ENCODE results near the gene AOAH. TPM values are rescaled to one million over a fixed set of nuclear protein-coding genes. Genes with fewer than 3 reads are reported as not detected.

The AOAH gene
- total and polyA plus RNA-seq, 2 of the 4 experiments (the other 2 are of a cell fraction): not detected

- peak overlapping the region; percentile 56 for H2AFZ ChIP-seq (replicated peaks; ENCODE audit: low read length, poor library complexity)
- CTCF ChIA-PET: interaction anchor here (0.7 to 3.0 kb wide), 3 partner anchors 8 to 218 kb away, joined by 3 to 17 read pairs (median 4); no protein-coding TSS in a partner anchor
- no peaks in the 10 kb centered on the region for H4K20me1 ChIP-seq (ENCODE audit: insufficient read depth, low read length)
- H2BK15ac ChIP-seq (ENCODE audit: low read depth, low read length): 0 out of 3 replicates have a peak overlapping the region, but pooled peaks have one; percentile 13
- peak overlapping the region in 1 of 2 experiments; percentile 77; a peak in 2 of 4 replicates for H4K8ac ChIP-seq (ENCODE audit: low read depth in 2 of 2, low read length in 2 of 2)
- peaks cover 6% of the 10 kb centered on the region for H3K4me1 ChIP-seq (ENCODE audit: control insufficient read depth, insufficient read depth, low read length)
- H3K27ac ChIP-seq (ENCODE audit: insufficient read depth, low read length): peak overlapping the region; percentile 9; the same call in 1 of the 2 replicates
- no peaks in the 10 kb centered on the region for H3K79me1 ChIP-seq (ENCODE audit: low read depth in 1 of 2, low read length in 2 of 2)
- BruUV-seq (replicated peaks): no TSS peak
- POLR2A ChIA-PET (ENCODE audit: unreplicated experiment): no interaction called here
- H3K9me1 ChIP-seq (ENCODE audit: insufficient read depth, low read length): peaks cover 6% of the 10 kb centered on the region; the same call in 1 of the 2 replicates
- no peak overlapping the region for H3K23ac ChIP-seq (ENCODE audit: low read depth, low read length)
- DNase-seq: peak; percentile 93
- peak overlapping the region; percentile 91 for H2BK5ac ChIP-seq (ENCODE audit: low read depth, low read length, poor library complexity, severe bottlenecking)
- H2AK5ac ChIP-seq (ENCODE audit: low read depth, low read length): no peak overlapping the region
- ATAC-seq (ENCODE audit: low read depth): peak; percentile 78
- no peaks in the 10 kb centered on the region for H3K36me3 ChIP-seq (ENCODE audit: control insufficient read depth, insufficient read depth, low read length)
- H3K4ac ChIP-seq (ENCODE audit: low read depth, low read length): peak overlapping the region; percentile 25
- no peaks in the 10 kb centered on the region for H3K27me3 ChIP-seq (ENCODE audit: control insufficient read depth, insufficient read depth, low read length)
- no peak overlapping the region for H4K5ac ChIP-seq (ENCODE audit: low read depth, low read length)
- H2BK20ac ChIP-seq (ENCODE audit: low read depth, low read length): peak overlapping the region; percentile 73
- WGBS, 2 experiments (ENCODE audit: extremely low coverage in 2 of 2, insufficient read length in 1 of 2): no CpG with 5 or more reads among the region's 4 CpGs
- TF ChIP-seq RCOR1 (IDR thresholded peaks at IDR 0.05; ENCODE audit: insufficient replicate concordance, low read length) (no peak), CEBPB (IDR thresholded peaks at IDR 0.05; ENCODE audit: low read depth, low read length) (peak; percentile 87), MAZ (IDR thresholded peaks at IDR 0.05; ENCODE audit: borderline replicate concordance, low read depth, low read length) (no peak), FOS (IDR thresholded peaks at IDR 0.05; ENCODE audit: low read depth, low read length) (0 out of 2 replicates have a peak, but pooled peaks have one; percentile 12), BHLHE40 (IDR thresholded peaks at IDR 0.05; ENCODE audit: low read depth, low read length) (no peak; the same call in 1 of the 2 replicates), MAFK (IDR thresholded peaks at IDR 0.05; ENCODE audit: low read depth, low read length) (peak; percentile 13; the same call in 1 of the 2 replicates)
- no peak overlapping the region for H3K9ac ChIP-seq (ENCODE audit: low read depth, low read length)
- no peak overlapping the region for H3K4me3 ChIP-seq (ENCODE audit: insufficient read depth, low read depth, low read length)
- peak overlapping the region; percentile 43; the same call in 1 of the 2 replicates for H3K4me2 ChIP-seq (ENCODE audit: low read depth, low read length)
- no peak overlapping the region for H2AK9ac ChIP-seq (replicated peaks; ENCODE audit: low read depth, low read length, poor library complexity)
- peak overlapping the region; percentile 28; the same call in 1 of the 2 replicates for H3K18ac ChIP-seq (ENCODE audit: low read depth, low read length)
- H3K14ac ChIP-seq (replicated peaks; ENCODE audit: low read depth, low read length): 0 out of 2 replicates have a peak overlapping the region, but pooled peaks have one; percentile 12
- H3K9me3 ChIP-seq (ENCODE audit: control insufficient read depth, insufficient read depth, low read length): no peaks in the 10 kb centered on the region
- peak overlapping the region; percentile 50 for H2BK120ac ChIP-seq (ENCODE audit: low read depth, low read length)
- in situ Hi-C loops (cut with MboI; ENCODE audit: low sequenced_read_pairs) (no loop called here), dilution Hi-C loops (cut with HindIII; ENCODE audit: low sequenced_read_pairs, unreplicated experiment) (no loop called here), intact Hi-C loops (cut with micrococcal nuclease) (loop anchor here (10.0 kb wide), 1 partner anchor 1516 kb away; the partner anchor contains the start of gene STARD3NL)
- H4K91ac ChIP-seq (ENCODE audit: insufficient read depth, low read depth, low read length): peak overlapping the region; percentile 51
- H3K56ac ChIP-seq (ENCODE audit: extremely low read depth, insufficient read depth, low read length): peak overlapping the region; percentile 33; the same call in 1 of the 2 replicates
Measured at GRCh38 chr7:36659172-36659516, 65.2 kb downstream of the AOAH start.

All from IMR-90 (cell line).